ENCODE data around the gene KXD1.
A peak's percentile ranks its signal among the peaks of the same experiment; 100 is the strongest.

KXD1 gene

DNA sequence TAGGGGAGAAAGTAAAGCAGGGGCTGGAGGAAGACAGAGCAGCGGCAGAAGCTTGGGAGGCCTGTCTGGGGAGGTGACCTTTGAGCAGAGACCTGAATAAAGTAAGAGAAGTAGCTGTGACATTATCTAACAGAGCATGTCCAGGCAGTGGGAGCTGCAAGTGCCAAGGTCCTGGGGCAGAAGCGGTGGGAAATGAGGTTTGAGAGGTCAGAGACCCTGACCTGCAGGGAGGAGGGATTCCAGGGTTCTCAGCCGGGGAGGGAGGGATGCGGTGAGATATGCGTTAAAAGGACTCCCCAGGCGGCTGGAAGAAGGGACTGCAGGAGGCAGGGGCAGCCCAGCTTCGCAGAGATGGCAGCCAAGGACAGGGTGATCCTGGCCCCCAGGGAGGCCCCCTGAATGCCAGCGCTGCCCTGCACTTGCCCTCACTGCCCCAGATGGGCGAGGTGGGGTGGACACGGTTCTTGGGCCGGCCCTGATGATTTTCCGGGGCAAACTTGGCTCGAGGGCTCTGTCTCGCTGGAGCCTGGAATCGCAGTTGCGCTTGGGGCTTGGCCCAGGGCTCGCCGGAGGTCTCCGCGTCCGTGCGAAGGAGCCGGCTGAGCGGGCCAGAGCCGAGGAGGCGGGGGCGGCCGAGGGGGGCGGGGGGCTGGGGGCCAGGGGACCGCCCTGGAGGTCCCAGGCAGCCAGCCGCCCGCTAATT lies 45.7 kb downstream of the KXD1 start:
- DNase-seq (ENCODE audit: low spot score): no peak

DNA sequence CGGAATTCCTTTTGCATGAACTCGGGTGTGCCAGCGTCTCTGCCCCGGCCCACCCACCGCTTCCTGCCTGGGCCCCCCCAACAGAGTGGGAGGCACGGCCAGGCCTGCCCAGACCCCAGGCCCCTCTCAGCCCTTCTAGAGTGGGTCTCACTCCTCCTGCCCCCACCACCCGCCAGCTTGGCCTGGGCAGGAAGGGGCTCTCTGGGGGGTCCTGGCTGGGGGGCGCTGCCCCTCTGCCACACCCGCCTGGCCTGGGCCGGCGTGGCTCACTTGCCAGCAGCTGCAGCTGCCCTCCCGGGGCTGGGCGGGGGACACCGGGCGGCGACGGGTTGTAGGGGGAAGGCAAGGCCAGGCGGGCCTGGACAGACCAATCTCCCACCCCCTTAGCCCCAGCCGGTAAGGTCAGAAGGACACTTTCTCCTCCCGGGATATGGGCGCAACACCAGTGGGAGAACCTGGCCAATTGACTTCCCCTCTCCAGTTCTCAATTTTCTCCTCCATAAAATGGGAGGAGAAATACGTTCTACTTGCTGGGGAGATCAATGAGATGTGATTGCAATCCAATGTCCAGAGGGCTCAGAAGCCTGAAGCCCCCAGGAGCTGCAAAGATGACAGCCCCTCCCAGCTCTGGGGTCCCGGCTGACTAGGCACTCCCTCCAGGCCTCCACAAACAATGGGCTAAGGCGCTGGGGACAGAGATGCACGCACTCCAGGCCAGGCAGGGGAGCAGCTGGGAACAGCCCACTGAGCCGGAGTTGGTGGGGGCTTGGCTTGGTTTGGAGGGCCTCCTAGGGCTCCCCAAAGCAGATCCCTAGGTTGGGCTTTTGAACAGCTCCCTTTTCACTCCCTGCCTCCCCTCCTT lies 46.5 kb downstream of the KXD1 start:
- DNase-seq (ENCODE audit: low spot score): no peak

DNA sequence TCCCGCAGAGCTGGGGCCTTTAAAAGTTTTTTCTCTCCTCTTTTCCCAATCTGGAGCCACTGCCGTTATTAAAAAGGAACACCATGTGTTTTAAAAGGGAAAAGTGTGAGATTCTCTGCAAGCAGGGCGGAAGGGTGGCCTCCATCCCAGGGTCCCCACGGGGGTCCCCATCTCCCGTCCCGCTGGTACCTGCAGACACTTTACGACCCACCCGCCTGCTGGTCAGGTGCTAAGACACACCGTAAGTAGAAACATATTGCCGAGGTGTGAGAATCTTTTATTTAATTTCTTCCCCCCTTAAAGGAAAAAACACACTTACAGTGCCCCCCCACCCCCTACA lies 47.1 kb downstream of the KXD1 start:
- no peak for DNase-seq (ENCODE audit: low spot score)

DNA sequence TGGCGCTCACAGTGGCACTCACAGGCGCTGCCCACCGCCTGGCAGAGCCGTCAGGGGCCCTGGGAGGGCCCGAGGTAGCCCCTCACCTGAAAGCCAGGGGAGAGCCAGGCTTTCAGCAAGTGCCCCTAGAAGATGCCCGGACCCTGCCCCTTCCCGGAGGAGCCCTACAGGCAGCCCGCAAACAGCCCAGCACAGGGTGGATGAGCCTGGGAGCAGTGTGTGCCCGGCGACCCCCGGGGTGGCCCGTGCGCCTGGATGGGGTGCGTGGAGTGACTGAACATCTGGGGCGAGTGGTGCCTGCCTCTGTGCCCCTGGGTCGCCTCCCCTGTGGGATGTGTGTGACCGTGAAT lies 47.5 kb downstream of the KXD1 start:
- DNase-seq (ENCODE audit: low spot score): no peak

DNA sequence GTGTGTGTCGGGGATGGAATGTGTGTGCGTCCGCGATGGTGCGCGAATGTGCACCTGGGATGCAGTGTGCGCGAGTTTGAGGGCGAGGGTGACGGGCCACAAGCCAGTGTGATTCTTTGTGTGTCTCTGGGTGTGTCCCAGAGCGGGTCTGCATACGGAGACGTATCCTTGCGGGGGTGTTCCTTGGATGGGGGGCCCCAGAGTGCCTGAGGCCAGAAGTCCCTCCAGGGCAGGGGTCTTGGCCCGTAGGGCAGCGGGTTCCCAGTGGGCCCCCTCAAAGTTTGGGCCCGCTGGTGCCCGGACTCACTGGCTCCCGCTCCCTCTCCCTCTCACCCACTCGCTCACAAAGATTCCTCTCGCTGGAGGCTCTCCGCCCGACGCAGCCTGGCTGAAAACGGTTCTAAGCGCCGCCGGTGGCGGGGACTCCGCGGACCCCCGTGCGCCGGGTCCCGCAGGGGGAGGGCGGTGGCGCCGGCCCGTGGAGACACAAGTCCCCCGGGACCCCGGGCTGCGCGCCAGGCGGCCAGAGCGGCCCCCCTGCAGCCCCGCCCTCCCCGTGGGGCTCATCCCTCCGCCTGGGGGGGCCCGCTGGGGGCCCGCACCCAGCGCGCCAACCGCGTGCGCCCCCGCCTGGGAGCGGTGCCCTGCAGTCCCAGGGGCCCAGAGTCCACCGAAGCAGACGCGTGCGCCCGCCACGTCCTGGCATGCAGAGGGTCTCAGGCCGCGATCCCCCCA lies 48.0 kb downstream of the KXD1 start:
- DNase-seq (ENCODE audit: low spot score): no peak

DNA sequence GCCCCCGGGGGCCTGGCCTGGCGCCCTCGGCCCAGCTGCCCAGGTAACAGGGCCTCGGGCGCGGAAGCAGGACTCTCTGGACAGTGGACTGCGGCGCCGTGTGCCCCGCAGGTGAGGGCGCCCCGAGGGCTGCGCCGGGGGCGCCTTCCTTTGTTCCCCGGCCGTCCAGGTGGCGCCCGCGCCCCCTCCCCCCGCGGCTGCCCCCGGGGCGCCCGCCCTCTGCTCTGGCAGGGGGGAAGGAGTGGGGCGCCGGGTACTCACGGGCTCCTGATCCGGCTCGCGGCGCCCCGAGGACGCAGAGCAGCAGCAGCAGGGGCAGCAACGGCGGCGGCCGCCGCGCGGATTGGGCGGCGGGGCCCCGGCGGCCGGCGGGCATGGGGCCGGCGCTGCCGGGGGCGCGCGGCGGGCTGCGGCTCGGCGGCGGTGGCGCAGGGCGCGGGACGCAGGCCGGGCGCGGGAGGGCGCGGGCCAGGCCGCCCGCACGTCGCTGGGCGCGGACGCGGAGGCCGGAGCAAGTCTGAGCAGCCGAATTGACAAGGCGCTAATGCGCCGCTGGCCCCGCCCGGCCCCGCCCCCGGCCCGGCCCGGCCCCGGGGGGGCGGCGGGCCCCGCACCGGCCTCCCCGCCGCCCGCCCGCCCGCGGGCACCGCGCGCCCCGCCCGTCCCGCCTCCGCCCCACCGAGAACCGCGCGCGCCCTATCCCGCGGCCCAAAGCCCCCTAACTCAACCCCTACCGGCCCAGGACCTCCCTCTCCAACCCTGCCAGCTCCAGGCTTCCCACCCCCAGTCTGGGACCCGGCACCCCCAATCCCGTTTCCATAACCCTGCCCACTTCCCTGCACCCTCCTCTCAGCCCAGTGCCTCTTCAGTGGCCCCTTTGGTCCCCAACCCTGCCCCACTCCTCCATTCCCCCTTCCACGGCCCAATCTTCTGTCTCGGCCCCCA lies 48.9 kb downstream of the KXD1 start, which contains the start of gene CRLF1:
Gene CRLF1 (minus strand): TSS at position 519 of the 945 bp plus-strand sequence. CDS start 143 bp downstream, at position 376.
- no peak for DNase-seq (ENCODE audit: low spot score)

DNA sequence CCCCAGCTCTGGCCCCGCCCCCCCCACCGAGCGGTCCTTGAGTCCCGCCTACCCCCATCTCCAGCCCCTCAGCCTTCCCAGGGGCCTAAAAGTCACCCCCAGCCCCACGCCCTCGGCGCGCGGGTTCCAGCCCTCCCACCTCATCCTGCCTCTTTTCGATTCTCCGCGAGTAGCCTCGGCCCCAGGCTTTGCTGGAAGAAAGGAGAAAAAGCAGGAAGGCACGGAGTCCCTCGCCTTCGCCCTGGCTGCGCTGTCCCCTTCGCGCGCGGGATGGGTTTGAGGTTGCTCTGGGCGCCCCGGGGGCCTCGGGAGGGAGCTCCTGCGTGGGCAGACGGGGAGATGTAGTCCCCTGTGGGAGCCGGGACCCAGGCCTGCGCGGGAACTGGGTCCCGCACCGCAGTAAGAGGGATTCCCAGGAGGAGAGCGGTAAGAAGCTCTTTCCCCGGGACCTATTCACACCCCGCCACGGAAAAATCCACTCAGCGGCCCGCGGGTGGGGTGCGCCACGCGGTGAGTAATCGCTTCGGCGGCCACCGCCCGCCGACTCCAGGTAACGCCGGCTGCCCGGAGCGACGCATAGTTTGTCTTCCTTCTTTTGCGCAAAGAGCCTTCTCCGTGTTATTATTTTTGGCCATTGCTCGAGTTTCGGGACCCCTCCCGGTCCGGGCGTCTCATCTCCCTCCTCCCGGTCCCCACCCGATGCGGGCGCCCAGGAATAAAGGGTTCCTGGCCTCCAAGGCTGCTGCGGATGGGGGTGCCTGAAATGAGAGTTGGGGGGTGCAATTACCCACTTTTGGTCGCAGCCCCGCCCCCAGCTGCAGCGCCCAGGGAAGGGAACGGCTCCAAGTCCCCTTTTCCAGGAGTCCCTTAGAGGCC lies 49.8 kb downstream of the KXD1 start:
- no peak for DNase-seq (ENCODE audit: low spot score)

DNA sequence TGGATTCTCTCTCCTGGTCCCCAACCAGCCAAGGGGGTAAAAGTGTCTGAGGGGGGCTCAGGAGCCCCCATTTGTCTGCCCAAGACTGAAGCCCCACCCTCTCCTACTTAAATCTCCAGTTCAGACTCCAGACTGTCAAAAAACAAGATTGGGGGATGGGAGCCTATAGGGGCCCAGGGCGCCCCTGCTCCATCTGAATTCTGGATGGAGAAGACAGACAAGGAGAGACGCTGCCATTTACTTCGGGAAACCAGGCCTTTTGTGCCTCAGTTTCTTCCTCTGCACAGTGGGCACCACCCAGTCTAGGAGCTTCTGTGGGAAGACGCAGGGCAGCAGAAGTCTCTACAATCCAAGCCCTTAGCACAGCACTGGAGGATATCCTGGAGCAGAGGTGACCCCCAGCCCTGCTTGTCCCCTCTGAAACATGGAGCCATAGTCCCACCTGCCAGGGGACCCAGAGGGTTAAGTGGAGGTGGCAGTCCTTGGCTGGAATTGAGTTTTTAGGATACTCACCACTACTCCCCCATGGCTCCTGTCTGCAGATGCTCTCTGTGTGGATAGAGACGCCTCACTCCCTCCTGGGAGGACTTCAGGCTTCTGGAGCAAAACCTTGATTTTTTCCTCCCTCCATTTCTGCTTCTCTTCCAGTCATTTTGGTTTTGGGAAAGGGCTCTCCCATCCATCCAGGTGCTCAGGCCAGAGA lies 50.6 kb downstream of the KXD1 start:
- no peak for DNase-seq (ENCODE audit: low spot score)

DNA sequence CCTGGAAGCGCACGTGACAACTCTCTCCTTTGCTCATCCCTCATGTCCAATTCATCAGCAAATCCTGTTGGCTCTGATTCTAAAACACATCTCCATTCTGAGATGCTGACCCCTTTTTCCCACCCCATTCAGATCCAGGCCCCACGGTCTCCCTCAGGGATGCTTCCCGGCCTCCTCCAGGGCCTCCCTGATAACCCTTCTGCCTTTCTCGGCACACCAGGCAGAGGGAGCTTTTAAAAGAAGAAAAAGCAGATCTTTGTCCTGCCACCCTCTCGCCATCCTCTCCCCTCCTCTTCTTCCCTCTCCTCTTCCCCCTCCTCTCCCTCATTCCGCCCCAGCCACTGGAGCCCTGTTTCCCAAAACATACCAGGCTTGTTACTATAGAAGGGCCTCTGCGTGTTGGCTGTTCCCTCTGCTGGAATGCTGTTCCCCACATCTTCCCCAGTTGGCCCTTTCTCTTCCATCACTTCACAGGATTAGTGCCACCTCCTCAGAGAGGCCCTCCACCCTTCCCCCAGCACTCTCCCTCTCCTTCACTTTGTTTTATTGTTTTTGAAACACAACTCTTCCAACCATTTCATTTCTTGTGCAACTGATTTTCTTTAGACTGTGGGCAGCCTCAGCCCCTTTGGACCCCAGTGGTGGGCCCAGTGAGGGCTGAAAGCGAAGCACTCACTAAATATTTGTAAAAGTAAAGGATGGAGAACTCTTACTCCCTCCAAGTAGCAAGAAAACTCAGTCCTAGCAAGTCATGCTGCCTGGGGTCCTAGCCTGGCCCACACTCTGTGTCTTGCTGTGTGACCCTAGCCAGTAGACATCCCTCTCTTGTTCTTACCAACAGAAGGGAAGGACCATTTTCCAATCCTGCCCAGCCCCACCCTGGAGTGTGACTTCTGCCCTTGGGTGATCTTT lies 51.4 kb downstream of the KXD1 start:
- no peak for DNase-seq (ENCODE audit: low spot score)

DNA sequence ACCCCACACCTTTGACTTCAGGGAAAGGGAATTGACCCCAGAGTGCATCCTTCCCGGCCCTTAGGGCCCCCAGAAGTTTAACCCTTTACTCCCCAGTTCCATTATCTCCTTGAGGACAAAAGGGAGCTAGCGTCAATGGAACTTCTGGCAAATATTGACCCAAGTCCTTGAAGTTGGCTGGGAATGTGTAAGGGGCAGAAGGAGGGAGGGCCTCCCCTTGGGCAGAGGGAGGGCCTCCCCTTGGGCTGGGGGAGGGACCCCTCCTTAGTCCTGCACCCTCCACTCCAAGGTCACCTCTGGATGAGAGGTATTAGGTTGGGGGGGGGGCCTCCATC lies 52.0 kb downstream of the KXD1 start:
- DNase-seq (ENCODE audit: low spot score): no peak

DNA sequence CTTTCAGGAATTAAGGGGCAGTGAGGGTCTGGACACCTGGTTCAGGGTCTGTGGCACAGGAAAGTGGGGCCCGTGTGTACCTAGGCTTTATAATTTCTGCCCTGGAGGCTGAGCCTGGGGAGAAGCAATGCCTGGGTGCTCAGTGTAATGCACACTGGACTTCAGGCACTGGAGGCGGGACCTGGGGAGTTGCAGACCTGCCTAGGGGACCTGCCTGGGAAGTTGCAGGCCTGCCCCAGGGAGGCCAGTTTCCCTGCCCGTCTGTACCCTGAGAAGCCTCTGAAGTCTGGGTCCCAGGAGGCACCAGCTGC lies 52.5 kb downstream of the KXD1 start:
- DNase-seq (ENCODE audit: low spot score): no peak

DNA sequence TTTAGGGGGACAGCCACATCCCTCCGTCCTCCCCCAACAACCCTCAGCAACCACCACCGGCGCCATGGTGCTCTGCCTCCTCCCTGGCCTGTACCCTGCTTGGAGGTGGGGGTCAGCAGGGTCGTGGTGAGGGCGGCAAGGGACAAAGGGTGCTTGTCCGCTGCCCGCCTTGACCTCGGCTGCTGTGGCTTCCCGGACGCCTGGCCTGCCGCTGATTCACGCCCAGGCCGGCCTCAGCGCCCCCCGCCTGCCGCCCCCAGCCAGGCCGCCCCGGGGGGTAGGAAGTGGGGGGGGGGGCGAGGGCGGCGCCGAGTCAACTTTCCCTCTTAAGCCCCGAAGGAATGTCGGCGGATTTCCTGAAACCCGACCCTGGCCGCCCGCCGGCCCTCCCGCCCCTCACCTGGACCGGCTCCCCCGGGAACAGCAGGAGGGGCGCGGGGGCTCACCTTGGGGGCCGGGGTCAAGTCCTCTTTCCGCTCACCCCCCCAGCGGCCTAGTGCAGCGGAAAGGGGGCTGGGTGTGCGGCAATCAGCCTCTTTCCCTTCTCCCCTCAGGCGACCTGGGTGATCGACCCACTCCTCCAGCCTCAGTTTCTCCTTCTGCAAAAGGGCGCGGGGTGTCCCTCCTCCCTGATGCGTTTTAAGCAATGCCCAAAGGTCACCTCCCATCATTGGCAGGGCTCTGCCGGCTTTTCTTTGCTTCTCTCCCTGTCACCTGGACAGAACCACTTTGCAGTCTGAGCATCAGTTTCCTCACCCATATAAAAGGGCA lies 53.1 kb downstream of the KXD1 start:
- DNase-seq (ENCODE audit: low spot score): no peak

DNA sequence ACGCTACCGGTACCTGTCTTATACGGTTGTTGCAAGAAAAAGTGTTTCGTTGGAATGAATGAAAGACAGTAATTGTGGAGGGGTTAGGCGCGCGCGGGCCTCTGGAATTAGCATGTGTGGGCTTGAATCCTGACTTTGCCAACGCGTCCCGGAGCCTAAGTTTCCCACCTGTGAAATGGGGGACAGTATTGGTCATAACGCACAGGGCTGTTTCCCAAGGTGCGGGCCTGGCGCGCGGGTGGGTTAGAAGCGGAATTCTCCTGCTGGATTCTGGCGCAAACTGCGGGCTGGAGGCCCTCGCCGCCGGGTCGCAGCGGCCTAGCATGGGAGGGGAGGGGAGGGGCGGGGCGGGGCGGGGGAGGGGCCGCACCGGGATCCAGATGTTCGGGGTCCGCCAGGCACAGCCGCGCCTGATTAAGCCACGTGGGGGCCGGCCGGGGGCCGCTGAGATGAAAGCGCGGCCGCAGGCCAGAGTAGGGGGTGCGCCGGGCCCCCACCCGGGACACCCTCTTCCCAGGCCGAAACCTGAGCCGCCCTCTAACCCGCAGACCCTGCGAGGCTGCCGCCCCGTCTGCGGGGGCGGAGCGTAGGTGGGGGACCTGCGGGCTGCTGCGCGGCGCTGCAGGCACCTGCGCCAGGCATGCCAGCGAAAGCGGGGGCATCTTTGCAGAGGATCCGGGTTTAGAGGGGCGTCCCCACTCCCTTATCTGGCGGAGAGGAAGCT lies 53.8 kb downstream of the KXD1 start:
- no peak for DNase-seq (ENCODE audit: low spot score)

DNA sequence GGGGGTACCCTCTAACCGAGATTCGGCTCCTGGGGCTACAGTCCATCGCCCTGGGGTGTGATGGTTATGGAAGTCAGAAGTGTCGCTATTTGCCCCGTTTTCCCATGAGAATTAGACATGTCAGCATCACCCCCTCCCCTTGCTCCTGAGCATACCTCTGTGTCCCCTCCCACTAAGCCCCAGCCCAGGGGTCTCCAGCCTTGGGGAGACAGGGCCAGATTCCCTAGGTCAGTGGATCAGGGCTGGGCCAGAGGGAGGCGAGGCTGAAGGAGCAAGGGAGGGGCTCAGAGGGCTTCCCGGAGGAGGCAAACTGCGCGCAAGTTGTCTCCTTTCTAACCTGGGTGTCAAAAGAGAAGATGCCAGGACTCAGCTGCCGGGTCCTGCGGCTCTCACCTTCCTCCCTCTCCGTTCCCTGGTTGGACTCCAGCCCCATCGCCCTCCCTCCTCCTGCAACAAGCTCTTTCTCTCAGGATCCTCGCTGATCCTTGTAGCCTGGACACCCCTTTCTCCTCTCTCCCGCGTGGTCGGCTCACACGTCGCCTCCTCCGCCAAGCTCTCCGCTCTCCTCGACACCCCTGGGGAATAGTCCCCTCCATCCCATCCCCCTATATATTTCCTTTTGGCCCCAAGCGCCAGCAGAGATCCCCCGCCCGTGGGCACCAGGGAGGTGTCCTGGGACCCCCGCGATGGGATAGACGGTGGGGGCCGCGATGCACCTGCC lies 54.5 kb downstream of the KXD1 start:
- no peak for DNase-seq (ENCODE audit: low spot score)

DNA sequence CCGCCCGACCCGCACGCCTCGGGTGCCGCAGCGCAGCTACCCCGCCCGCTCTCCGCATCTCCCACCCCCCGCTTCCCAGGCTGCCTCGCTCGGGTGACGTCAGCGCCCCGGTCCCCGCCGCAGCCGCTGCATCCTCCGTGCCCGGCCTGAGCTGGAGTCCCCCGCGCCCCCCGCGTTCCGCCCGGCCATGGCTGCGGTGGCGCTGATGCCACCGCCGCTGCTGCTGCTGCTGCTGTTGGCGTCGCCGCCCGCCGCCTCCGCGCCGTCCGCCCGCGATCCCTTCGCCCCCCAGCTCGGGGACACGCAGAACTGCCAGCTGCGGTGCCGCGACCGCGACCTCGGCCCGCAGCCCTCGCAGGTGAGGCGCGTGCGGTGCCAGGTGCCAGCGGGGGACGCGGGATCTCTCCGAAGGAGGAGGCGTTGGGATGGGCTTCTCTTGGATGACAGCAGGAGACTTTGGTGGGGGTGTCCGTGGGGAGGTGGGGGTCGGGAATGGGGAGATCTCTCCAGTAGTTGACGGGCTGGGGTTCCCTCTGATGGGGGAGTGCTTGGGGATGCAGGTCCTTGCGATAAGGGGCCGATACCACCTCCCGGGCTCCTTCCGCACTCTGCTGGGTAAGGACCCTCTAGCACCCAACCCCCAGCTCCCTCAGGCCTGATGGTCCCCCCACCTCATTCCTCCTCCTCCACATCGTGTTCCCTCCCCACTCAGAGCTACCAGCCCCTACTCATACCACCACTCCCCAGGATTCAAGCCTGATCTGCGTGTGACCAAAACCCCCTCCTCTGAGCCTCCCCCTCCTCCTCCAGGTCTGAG lies 55.3 kb downstream of the KXD1 start, which contains the start of gene TMEM59L:
Gene TMEM59L (plus strand): TSS at position 99 of the 817 bp plus-strand sequence. CDS start 89 bp downstream, at position 188.
- peak; percentile 37 for DNase-seq (ENCODE audit: low spot score)

DNA sequence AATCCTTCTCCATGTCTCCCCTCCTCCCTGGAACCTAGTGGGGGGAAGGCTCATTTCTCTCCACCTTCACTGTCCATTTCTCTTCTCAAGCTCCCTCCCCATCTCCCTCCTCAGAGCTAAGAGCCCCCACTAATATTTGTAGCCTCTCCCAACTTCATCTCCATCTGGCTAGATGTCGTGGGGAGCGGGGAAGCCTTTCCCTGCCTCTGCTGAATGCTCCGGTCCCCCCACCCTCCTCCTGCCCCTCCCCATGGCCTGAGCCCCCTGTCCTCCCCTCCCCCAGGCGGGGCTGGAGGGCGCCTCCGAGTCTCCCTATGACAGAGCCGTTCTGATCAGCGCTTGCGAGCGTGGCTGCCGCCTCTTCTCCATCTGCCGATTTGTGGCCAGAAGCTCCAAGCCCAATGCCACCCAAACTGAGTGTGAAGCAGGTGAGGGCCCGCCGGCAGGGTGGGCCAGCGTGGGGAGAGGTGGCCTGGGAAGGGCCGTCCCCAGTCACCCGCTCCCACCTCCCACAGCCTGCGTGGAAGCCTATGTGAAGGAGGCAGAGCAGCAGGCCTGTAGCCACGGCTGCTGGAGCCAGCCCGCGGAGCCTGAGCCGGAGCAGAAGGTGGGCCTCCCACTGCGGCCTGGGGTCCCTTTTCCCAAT lies 56.0 kb downstream of the KXD1 start:
- DNase-seq (ENCODE audit: low spot score): no peak

Measured in CD4-positive, alpha-beta T cell treated with Interleukin-15 for 4 hours (primary cell).